Endothelial cell of umbilical vein (primary cell): ENCODE measurements around the gene CDC25C.

Experiments
- CTCF ChIP-seq, 2 donors: IDR thresholded peaks; 1 replicate in 1 of 2; 2 replicates in 1 of 2; pipeline ENCODE4 v1.5.1; 2011; ENCODE audit warnings: low read length in 2 of 2, mild to moderate bottlenecking in 2 of 2, moderate library complexity in 2 of 2, control low read depth in 1 of 2, inconsistent platforms in 1 of 2, low read depth in 1 of 2; ENCODE audit not compliant: insufficient read depth in 1 of 2; ENCODE audit errors: extremely low read depth in 1 of 2
- EZH2 ChIP-seq: IDR thresholded peaks from 2 replicates; pipeline ENCODE4 v1.6.1; 2012; ENCODE audit warnings: borderline replicate concordance, low read depth, mild to moderate bottlenecking, moderate library complexity, low read length, inconsistent platforms; ENCODE audit not compliant: severe bottlenecking
- GATA2 ChIP-seq: IDR thresholded peaks from 2 replicates; pipeline ENCODE4 v1.7.0; 2011; ENCODE audit warnings: low read depth, mild to moderate bottlenecking, moderate library complexity, mixed read lengths, low read length; ENCODE audit not compliant: insufficient read length, insufficient read depth
- JUN ChIP-seq: IDR thresholded peaks from 2 replicates; pipeline ENCODE4 v1.6.1; 2011; ENCODE audit warnings: borderline replicate concordance, low read depth; ENCODE audit not compliant: insufficient read length, insufficient read depth
- MYC ChIP-seq: IDR thresholded peaks from one replicate; pipeline ENCODE4 v1.6.1; 2011; ENCODE audit warnings: mild to moderate bottlenecking, low read depth, low read length
- POLR2A ChIP-seq: IDR thresholded peaks from 2 replicates; pipeline ENCODE4 v1.6.1; 2012; ENCODE audit warnings: low read depth, mild to moderate bottlenecking, control low read depth, low read length
- POLR2AphosphoS5 ChIP-seq: IDR thresholded peaks from 2 replicates; pipeline ENCODE4 v1.6.1; 2012; ENCODE audit warnings: low read depth, mild to moderate bottlenecking, control low read depth, low read length, moderate library complexity; ENCODE audit not compliant: insufficient read depth

DNA sequence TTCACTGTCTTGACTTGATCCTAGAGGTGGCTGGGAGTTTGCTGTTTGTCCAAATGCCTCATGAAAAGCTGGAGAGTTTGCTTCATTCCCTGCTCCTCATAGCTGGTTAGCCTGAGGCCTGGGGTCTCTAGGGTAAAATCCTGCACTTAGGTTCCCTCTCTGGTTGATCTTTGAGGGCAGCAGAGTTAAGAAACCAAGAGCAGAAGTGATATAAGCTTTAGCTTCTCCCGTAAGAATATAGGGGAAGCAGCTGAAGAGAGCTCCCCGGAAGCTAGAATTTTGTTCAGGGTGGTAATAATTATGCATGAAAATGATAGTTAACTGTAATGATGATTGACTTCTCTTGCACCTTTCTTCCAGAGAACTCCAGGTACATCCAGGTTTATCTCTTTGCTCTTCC is 7.9 kb upstream of the CDC25C start:
- TF ChIP-seq POLR2A (no peak), CTCF (IDR thresholded peaks at IDR 0.05; ENCODE audit: extremely low read depth in 1 of 2, insufficient read depth in 1 of 2, low read depth in 1 of 2, low read length in 2 of 2) (no peak), POLR2AphosphoS5 (no peak), EZH2 (no peak), JUN (no peak), GATA2 (no peak), MYC (no peak)
